ENCODE measurements around the gene MLPH. TPM values are rescaled to one million over a fixed set of nuclear protein-coding genes. Genes with fewer than 3 reads are reported as not detected.

MLPH gene
- total RNA-seq, 1 experiment from 2014 or later, result 237 TPM

DNA sequence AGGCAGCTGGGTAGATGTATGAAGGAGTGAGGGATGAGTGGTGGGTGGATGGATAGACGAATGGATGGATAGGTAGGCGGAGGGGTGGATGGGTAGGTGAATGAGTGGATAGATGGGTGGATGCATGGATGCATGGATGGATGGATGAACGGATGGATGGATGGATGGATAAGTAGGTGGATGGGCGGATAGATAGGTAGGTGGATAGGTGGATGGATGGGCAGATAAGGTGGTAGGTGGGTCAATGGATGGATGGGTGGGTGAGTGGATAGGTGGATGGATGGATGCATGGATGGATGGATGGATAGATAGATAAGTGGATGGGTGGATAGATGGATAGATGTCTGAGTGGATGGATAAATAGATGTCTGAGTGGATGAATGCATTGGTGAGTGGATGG is 30.1 kb downstream of the MLPH start:
- Histone ChIP-seq H2AFZ (no peak overlapping the region), H3K4me1 (replicated peaks; ENCODE audit: insufficient read depth) (no peaks in the 10 kb centered on the region), H3K9me2 (ENCODE audit: insufficient read depth) (0 out of 2 replicates have a peak, but pooled peaks cover 6% of the 10 kb centered on the region), H3K36me3 (ENCODE audit: low read depth) (peaks cover 71% of the 10 kb centered on the region), H3K4me2 (no peak overlapping the region), H3K79me2 (ENCODE audit: low read depth) (peaks cover 28% of the 10 kb centered on the region), H3K4me3 (no peak overlapping the region), H3F3A (ENCODE audit: insufficient read depth, low read depth) (peaks cover 21% of the 10 kb centered on the region; the same call in 1 of the 2 replicates), H4K20me1 (ENCODE audit: insufficient read depth) (peaks cover 20% of the 10 kb centered on the region), H3K9me3 (ENCODE audit: insufficient read depth, low read depth) (no peaks in the 10 kb centered on the region), H3K27ac (no peak overlapping the region), H3K27me3 (ENCODE audit: insufficient read depth, low read depth) (no peaks in the 10 kb centered on the region)
- CTCF ChIA-PET, result no interaction called here
- POLR2A ChIA-PET (ENCODE audit: unreplicated experiment), result no interaction called here
- TF ChIP-seq EZH2 (IDR thresholded peaks at IDR 0.05; ENCODE audit: low read depth), result no peak
- intact Hi-C loops (cut with micrococcal nuclease; ENCODE audit: unreplicated experiment), result loop anchor here (10.0 kb wide), 1 partner anchor 738 kb away; no protein-coding TSS in a partner anchor
- BruUV-seq (replicated peaks), result no TSS peak
- DNase-seq, result no peak

DNA sequence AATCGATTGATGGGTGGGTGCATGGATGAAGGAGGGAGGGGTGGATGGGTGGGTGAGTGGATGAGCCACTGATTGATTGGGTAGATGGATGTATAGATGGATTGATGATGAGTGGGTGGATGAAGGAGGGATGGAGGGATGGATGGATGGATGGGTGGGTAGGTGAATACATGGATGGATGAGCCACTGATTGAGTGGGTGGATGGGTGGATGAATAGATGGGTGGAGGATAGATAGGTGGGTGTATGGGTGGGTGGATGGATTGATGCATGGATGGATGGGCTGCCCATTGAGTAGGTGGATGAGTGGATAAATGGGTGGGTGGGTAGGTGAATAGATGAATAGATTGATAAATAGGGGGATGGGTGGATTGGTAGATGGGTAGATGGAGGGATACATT is 30.9 kb downstream of the MLPH start:
- Histone ChIP-seq H3K27ac (no peak overlapping the region), H4K20me1 (ENCODE audit: insufficient read depth) (peaks cover 19% of the 10 kb centered on the region), H3K4me1 (replicated peaks; ENCODE audit: insufficient read depth) (no peaks in the 10 kb centered on the region), H3K79me2 (ENCODE audit: low read depth) (peaks cover 27% of the 10 kb centered on the region), H3K4me2 (no peak overlapping the region), H3F3A (ENCODE audit: insufficient read depth, low read depth) (peaks cover 21% of the 10 kb centered on the region; the same call in 1 of the 2 replicates), H3K9me3 (ENCODE audit: insufficient read depth, low read depth) (no peaks in the 10 kb centered on the region), H3K9me2 (ENCODE audit: insufficient read depth) (0 out of 2 replicates have a peak, but pooled peaks cover 6% of the 10 kb centered on the region), H3K36me3 (ENCODE audit: low read depth) (peaks cover 65% of the 10 kb centered on the region), H3K27me3 (ENCODE audit: insufficient read depth, low read depth) (no peaks in the 10 kb centered on the region), H3K4me3 (no peak overlapping the region), H2AFZ (no peak overlapping the region)
- intact Hi-C loops (cut with micrococcal nuclease; ENCODE audit: unreplicated experiment), result loop anchor here (10.0 kb wide), 1 partner anchor 737 kb away; no protein-coding TSS in a partner anchor
- BruUV-seq (replicated peaks), result no TSS peak
- CTCF ChIA-PET, result no interaction called here
- DNase-seq, result no peak
- POLR2A ChIA-PET (ENCODE audit: unreplicated experiment), result no interaction called here
- TF ChIP-seq EZH2 (IDR thresholded peaks at IDR 0.05; ENCODE audit: low read depth), result no peak

DNA sequence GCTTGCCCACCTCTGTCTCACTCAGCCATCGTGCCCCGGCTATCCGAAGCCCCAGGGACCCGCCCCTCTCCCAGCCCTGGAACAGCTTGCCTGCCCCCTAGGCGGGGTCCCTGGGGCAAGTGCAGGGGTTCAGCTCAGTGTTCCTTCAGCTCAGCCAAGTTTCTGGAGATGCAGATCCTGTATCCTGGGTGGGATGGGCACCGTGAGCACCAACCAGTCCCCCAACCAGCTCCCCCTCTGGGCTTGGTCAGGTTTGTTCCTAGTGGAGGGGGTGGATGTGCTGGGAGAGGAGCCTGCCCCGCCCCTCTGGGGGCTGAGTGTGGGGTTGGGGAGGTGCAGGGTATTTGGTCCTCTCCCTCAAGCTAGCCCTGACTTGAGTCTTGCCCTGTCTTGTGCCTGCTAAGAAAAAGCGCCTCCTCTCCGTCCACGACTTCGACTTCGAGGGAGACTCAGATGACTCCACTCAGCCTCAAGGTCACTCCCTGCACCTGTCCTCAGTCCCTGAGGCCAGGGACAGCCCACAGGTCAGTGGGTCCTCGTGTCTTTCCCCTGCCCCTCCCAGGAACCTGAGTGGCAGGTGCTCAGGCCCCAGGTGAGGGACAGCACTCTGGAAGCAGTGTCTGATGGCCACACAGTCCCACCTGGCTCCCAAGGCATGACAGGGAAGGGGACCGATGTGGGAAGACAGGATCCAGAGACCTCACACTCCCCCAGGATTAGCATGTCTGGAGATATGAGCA is 32.6 kb downstream of the MLPH start:
- Histone ChIP-seq H3K4me2 (no peak overlapping the region), H3K79me2 (ENCODE audit: low read depth) (peaks cover 10% of the 10 kb centered on the region), H3K4me3 (no peak overlapping the region), H3K9me2 (ENCODE audit: insufficient read depth) (0 out of 2 replicates have a peak, but pooled peaks cover 6% of the 10 kb centered on the region), H3K27me3 (ENCODE audit: insufficient read depth, low read depth) (no peaks in the 10 kb centered on the region), H3K27ac (no peak overlapping the region), H4K20me1 (ENCODE audit: insufficient read depth) (peaks cover 10% of the 10 kb centered on the region; the same call in 1 of the 2 replicates), H3F3A (ENCODE audit: insufficient read depth, low read depth) (peaks cover 18% of the 10 kb centered on the region; the same call in 1 of the 2 replicates), H3K9me3 (ENCODE audit: insufficient read depth, low read depth) (no peaks in the 10 kb centered on the region), H3K4me1 (replicated peaks; ENCODE audit: insufficient read depth) (no peaks in the 10 kb centered on the region), H2AFZ (no peak overlapping the region), H3K36me3 (ENCODE audit: low read depth) (peaks cover 52% of the 10 kb centered on the region)
- POLR2A ChIA-PET (ENCODE audit: unreplicated experiment), result no interaction called here
- intact Hi-C loops (cut with micrococcal nuclease; ENCODE audit: unreplicated experiment), result loop anchor here (10.0 kb wide), 1 partner anchor 735 kb away; no protein-coding TSS in a partner anchor
- TF ChIP-seq, protein P1, sequence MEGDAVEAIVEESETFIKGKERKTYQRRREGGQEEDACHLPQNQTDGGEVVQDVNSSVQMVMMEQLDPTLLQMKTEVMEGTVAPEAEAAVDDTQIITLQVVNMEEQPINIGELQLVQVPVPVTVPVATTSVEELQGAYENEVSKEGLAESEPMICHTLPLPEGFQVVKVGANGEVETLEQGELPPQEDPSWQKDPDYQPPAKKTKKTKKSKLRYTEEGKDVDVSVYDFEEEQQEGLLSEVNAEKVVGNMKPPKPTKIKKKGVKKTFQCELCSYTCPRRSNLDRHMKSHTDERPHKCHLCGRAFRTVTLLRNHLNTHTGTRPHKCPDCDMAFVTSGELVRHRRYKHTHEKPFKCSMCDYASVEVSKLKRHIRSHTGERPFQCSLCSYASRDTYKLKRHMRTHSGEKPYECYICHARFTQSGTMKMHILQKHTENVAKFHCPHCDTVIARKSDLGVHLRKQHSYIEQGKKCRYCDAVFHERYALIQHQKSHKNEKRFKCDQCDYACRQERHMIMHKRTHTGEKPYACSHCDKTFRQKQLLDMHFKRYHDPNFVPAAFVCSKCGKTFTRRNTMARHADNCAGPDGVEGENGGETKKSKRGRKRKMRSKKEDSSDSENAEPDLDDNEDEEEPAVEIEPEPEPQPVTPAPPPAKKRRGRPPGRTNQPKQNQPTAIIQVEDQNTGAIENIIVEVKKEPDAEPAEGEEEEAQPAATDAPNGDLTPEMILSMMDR (conservative IDR thresholded peaks at IDR 0.05), result no peak
- TF ChIP-seq EZH2 (IDR thresholded peaks at IDR 0.05; ENCODE audit: low read depth), result no peak
- no peak for DNase-seq
- CTCF ChIA-PET, result no interaction called here
- BruUV-seq (replicated peaks), result no TSS peak

DNA sequence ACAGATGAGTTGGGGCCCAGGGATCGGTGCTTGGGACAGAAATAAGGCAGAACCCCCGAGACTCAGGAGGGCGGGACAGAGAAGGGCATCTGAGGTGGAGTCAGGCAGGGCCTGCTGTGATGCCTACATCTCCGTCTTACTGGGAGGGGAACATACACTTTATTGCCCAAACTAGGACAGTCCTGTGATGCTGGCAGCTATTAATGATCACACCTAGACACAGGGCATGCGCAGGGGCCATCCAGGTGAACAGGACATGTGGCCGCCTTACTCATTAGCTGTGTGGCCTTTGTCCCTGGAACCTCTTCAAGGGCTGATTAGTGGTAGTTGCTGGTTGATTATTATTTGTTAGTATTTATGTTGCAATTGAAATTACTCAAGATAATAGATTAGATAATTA is 33.2 kb downstream of the MLPH start:
- peaks cover 18% of the 10 kb centered on the region; the same call in 1 of the 2 replicates for H3F3A ChIP-seq (ENCODE audit: insufficient read depth, low read depth)
- BruUV-seq (replicated peaks), result no TSS peak
- no peak for DNase-seq
- peaks cover 4% of the 10 kb centered on the region; the same call in 1 of the 2 replicates for H3K79me2 ChIP-seq (ENCODE audit: low read depth)
- ChIA-PET CTCF (no interaction called here), POLR2A (ENCODE audit: unreplicated experiment) (no interaction called here)
- no peak overlapping the region for H3K4me3 ChIP-seq
- peaks cover 8% of the 10 kb centered on the region; the same call in 1 of the 2 replicates for H4K20me1 ChIP-seq (ENCODE audit: insufficient read depth)
- H3K4me2 ChIP-seq, result no peak overlapping the region
- H3K4me1 ChIP-seq (replicated peaks; ENCODE audit: insufficient read depth), result no peaks in the 10 kb centered on the region
- no peaks in the 10 kb centered on the region for H3K9me3 ChIP-seq (ENCODE audit: insufficient read depth, low read depth)
- H3K36me3 ChIP-seq (ENCODE audit: low read depth), result peaks cover 52% of the 10 kb centered on the region
- no peak overlapping the region for H3K27ac ChIP-seq
- 0 out of 2 replicates have a peak, but pooled peaks cover 6% of the 10 kb centered on the region for H3K9me2 ChIP-seq (ENCODE audit: insufficient read depth)
- TF ChIP-seq EZH2 (IDR thresholded peaks at IDR 0.05; ENCODE audit: low read depth), result no peak
- TF ChIP-seq, protein P1 (conservative IDR thresholded peaks at IDR 0.05), result no peak
- intact Hi-C loops (cut with micrococcal nuclease; ENCODE audit: unreplicated experiment), result no loop called here
- no peaks in the 10 kb centered on the region for H3K27me3 ChIP-seq (ENCODE audit: insufficient read depth, low read depth)
- H2AFZ ChIP-seq, result no peak overlapping the region

All from PC-9 (cell line).